Measurements from ENCODE around the gene RMND1. TPM values are rescaled to one million over a fixed set of nuclear protein-coding genes. Genes with fewer than 3 reads are reported as not detected.

Gene RMND1
- total RNA-seq = 25.1 and 35.4 TPM in 2 replicates

GRCh38 chr6:151451950-151452749 lies at the start of gene RMND1:
Gene RMND1, minus strand, starts transcription at chr6:151452126. Its CDS starts 6,315 bp downstream, at chr6:151445811.

GRCh38 chr6:151493804-151494234 lies 41.9 kb upstream of the RMND1 start, which contains the start of gene CCDC170:
Gene CCDC170, plus strand, starts transcription at chr6:151494017. Its CDS starts 112 bp downstream, at chr6:151494129.

GRCh38 chr6:151391471-151392413 lies 60.2 kb downstream of the RMND1 start, which contains the start of gene ZBTB2:
Gene ZBTB2, minus strand, starts transcription at chr6:151391559. Its CDS starts 17,922 bp downstream, at chr6:151373637.

Other genes starting within 250 kb of the RMND1 start
- gene AKAP12, start 212.2 kb downstream of the RMND1 start, total RNA-seq = 40.8 and 103 TPM in 2 replicates
- gene ZBTB2, start 60.6 kb downstream of the RMND1 start, total RNA-seq = 9.3 and 14.2 TPM in 2 replicates
- gene CCDC170, start 41.9 kb upstream of the RMND1 start, total RNA-seq = 0.94 TPM in 1 of 2 replicates, not detected in the other

Data from pericardium fibroblast (primary cell).